ENCODE data around the gene MAP1LC3B. TPM values are rescaled to one million over a fixed set of nuclear protein-coding genes. Genes with fewer than 3 reads are reported as not detected.

Gene MAP1LC3B
- total RNA-seq, 1 donor from 2014 or later, result 141 TPM

GRCh38 chr16:87347932-87348615, 44.1 kb upstream of the MAP1LC3B start:
- TF ChIP-seq CTCF (IDR thresholded peaks at IDR 0.05), result no peak
- peaks cover 14% of the 10 kb centered on the region for H3K36me3 Mint-ChIP-seq (ENCODE audit: unreplicated experiment)
- no peak overlapping the region for H3K27ac Mint-ChIP-seq (ENCODE audit: unreplicated experiment)
- H3K4me3 Mint-ChIP-seq (ENCODE audit: unreplicated experiment), result no peak overlapping the region
- no peaks in the 10 kb centered on the region for H3K9me3 Mint-ChIP-seq (ENCODE audit: unreplicated experiment)
- DNase-seq (ENCODE audit: extremely low spot score, unreplicated experiment), result no peak
- no peaks in the 10 kb centered on the region for H3K27me3 Mint-ChIP-seq (ENCODE audit: unreplicated experiment)
- peaks cover 6% of the 10 kb centered on the region for H3K4me1 Mint-ChIP-seq (ENCODE audit: unreplicated experiment)

GRCh38 chr16:87348616-87349157, 43.4 kb upstream of the MAP1LC3B start:
- Mint-ChIP-seq H3K27ac (ENCODE audit: unreplicated experiment) (no peak overlapping the region), H3K4me1 (ENCODE audit: unreplicated experiment) (peaks cover 6% of the 10 kb centered on the region), H3K27me3 (ENCODE audit: unreplicated experiment) (no peaks in the 10 kb centered on the region), H3K36me3 (ENCODE audit: unreplicated experiment) (peaks cover 11% of the 10 kb centered on the region), H3K4me3 (ENCODE audit: unreplicated experiment) (no peak overlapping the region), H3K9me3 (ENCODE audit: unreplicated experiment) (no peaks in the 10 kb centered on the region)
- DNase-seq (ENCODE audit: extremely low spot score, unreplicated experiment), result no peak
- TF ChIP-seq CTCF (IDR thresholded peaks at IDR 0.05), result no peak

GRCh38 chr16:87350031-87350430, 42.1 kb upstream of the MAP1LC3B start:
- no peak for TF ChIP-seq CTCF (IDR thresholded peaks at IDR 0.05)
- Mint-ChIP-seq H3K4me3 (ENCODE audit: unreplicated experiment) (no peak overlapping the region), H3K4me1 (ENCODE audit: unreplicated experiment) (peaks cover 6% of the 10 kb centered on the region), H3K36me3 (ENCODE audit: unreplicated experiment) (peaks cover 9% of the 10 kb centered on the region), H3K9me3 (ENCODE audit: unreplicated experiment) (no peaks in the 10 kb centered on the region), H3K27ac (ENCODE audit: unreplicated experiment) (no peak overlapping the region), H3K27me3 (ENCODE audit: unreplicated experiment) (no peaks in the 10 kb centered on the region)
- DNase-seq (ENCODE audit: extremely low spot score, unreplicated experiment), result no peak

GRCh38 chr16:87350681-87351319, 41.3 kb upstream of the MAP1LC3B start:
- no peaks in the 10 kb centered on the region for H3K9me3 Mint-ChIP-seq (ENCODE audit: unreplicated experiment)
- H3K36me3 Mint-ChIP-seq (ENCODE audit: unreplicated experiment), result peaks cover 14% of the 10 kb centered on the region
- DNase-seq (ENCODE audit: extremely low spot score, unreplicated experiment), result no peak
- no peak for TF ChIP-seq CTCF (IDR thresholded peaks at IDR 0.05)
- no peak overlapping the region for H3K27ac Mint-ChIP-seq (ENCODE audit: unreplicated experiment)
- no peak overlapping the region for H3K4me3 Mint-ChIP-seq (ENCODE audit: unreplicated experiment)
- H3K4me1 Mint-ChIP-seq (ENCODE audit: unreplicated experiment), result peaks cover 4% of the 10 kb centered on the region
- no peaks in the 10 kb centered on the region for H3K27me3 Mint-ChIP-seq (ENCODE audit: unreplicated experiment)

GRCh38 chr16:87351320-87351698, 40.8 kb upstream of the MAP1LC3B start:
- Mint-ChIP-seq H3K27ac (ENCODE audit: unreplicated experiment) (no peak overlapping the region), H3K4me3 (ENCODE audit: unreplicated experiment) (no peak overlapping the region), H3K9me3 (ENCODE audit: unreplicated experiment) (no peaks in the 10 kb centered on the region), H3K27me3 (ENCODE audit: unreplicated experiment) (no peaks in the 10 kb centered on the region), H3K36me3 (ENCODE audit: unreplicated experiment) (peaks cover 12% of the 10 kb centered on the region), H3K4me1 (ENCODE audit: unreplicated experiment) (peaks cover 4% of the 10 kb centered on the region)
- TF ChIP-seq CTCF (IDR thresholded peaks at IDR 0.05), result no peak
- DNase-seq (ENCODE audit: extremely low spot score, unreplicated experiment), result no peak
